NCI-H2196 (cell line): ENCODE results near the gene THOP1.
A peak's percentile ranks its signal among the peaks of the same experiment; 100 is the strongest.
"Not testable (repeated sequence)": the region's sequence is repeated elsewhere in the genome, so short reads cannot be mapped to it uniquely, and the experiment has no call there.

ENCODE experiments used
- DNase-seq: peaks from one replicate; lab custom pipeline; 2025; ENCODE audit not compliant: unreplicated experiment; lab: John Stamatoyannopoulos, UW

Gene THOP1

DNA sequence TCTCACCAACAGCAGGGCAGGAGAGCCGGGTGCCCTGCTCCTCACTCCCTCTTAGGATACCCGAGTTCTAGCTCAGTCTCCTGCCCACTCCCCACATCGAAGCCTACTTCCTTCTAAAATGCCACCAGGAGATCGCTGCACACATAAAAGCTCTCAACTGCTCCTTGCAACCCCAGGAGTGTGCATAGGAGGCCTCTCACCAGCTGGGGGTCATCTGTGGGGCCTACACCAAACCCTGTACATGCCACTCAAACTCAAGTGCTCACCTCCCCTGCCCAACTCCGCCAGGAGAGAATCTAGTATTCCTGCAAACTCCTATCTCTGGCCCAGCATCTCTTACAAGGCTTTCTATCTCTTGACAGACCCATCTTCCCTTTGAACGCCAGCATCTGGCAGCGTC lies 5.0 kb upstream of the THOP1 start:
- no peak for DNase-seq

DNA sequence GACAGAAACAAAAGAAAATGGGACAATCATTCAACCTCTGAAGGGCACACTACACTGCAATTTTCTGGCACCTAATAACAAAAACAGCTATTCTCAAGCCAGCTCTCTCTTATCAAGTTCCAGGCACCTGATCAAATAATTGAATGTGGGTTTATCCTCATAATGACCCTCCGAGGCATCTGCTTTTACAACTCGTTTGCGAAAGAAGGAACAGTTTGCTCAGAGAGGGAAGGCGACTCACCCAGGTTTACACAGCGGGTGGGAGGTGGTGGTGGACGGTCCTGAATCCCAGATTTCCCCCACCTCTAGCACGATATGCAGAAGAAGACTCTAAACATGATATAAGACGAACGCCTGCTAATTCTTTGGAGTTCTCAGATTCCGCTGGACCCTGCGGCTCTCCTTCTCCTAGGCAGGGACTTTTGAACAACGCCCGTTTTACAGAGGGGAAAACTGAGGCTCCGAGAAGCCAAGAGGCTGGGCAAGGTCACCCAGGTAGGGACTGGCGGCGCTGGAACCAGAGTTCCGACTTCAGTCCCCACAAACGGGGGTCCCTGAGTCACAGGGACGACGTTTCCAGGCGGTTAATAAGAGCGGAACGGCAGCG lies 2.9 kb upstream of the THOP1 start:
- DNase-seq, result no peak

DNA sequence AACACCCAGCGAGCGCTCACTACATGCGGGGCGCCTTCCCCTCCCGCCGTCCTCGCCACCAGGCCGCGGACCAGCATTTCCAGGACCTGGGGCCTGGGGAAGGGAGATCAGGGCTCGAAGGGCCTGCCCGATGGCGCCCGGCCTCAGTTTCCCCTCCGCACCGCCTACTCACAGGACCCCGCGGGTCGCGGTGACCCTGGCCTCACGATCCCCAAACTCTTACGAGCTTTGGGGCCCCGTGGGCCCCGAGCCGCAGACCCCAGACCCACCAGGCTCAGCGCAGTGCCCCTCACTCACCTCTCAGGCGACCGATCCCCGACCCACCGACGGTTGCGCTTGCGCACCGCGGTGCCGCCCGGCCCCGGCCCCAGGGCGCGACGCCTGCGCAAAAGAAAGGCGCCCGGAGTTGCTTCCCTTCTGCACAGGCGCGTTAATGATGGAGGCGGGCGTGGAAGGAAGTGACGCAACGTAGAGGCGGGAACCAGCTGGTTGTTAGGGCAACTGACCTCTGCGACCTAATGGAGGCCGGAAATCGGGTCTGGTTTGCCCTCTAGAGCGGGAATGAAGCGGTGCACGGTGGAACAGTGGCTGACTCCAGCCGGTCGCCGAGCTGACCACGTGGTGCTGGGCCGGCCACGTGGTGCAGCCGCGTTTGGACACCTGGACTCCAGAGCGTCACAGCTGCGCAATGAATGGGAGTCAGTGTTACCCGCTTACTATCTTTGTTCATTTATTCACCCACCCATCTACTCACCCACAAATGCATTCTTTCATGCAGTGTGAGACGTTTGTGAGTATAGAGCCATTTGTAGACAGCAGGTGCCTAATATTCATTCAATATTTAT lies 2.1 kb upstream of the THOP1 start, which contains the start of gene SGTA:
TSS of gene SGTA (minus strand) at position 338 of the 845 bp plus-strand sequence. CDS start 14,205 bp downstream, outside the sequence.
- DNase-seq, result peak; percentile 99

GRCh38 chr19:2783781-2784145 lies 1.5 kb upstream of the THOP1 start:
- DNase-seq, result no peak

DNA sequence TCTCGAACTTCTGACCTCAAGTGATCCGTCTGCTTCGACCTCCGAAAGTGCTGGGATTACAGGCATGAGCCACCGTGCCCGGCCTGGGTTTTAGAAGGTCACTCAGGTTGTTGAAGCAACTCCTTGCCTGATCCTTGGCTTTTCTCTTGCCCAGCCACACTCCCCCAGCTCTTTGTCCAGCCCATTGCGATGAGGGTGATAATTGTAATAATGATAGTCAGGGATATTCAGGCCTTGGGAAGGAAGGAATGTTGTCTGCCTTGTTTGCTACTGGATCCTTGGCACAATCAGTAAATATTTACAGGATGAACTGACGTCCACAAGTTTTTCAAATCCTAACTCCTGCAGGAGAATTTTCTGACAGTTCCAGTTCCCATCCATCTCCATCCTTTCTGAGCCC lies 1.8 kb downstream of the THOP1 start:
- DNase-seq, result no peak

GRCh38 chr19:2788237-2788636 lies 2.9 kb downstream of the THOP1 start:
- no peak for DNase-seq

GRCh38 chr19:2790194-2790556 lies 4.9 kb downstream of the THOP1 start:
- no peak for DNase-seq

DNA sequence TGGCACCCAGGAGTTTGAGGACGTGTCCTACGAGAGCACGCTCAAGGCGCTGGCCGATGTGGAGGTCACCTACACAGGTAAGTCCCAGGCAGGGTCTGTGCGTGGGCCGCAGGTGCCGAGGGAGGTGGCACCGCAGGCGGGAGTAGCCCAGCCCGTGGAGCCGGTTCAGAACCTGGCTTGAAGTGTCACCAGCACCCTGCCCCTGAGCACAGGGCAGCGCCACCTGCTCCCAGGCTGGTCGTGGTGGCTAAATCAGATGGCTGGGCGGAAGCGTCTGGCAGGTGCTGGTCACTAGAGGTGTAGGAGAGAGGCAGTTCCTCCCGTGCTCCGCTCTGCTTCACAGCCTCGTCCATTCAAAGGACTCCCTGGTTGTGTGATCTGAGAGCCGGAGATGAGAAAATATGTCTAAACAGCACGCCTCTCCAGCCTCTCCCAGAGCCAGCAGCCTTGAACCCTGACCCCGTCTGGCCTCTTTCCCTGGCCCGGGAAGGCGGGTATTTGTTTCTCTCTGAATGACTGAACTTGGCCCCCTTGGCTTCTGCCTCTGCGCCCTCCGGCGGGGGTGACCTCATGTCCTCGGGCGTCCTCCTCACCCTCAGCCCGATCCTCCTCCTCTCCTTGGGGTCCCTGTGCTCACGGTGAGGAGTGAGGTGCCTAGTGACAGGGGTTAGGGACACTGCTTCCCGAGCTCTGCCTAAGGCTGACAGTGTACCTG lies 5.4 kb downstream of the THOP1 start:
- DNase-seq, result no peak

DNA sequence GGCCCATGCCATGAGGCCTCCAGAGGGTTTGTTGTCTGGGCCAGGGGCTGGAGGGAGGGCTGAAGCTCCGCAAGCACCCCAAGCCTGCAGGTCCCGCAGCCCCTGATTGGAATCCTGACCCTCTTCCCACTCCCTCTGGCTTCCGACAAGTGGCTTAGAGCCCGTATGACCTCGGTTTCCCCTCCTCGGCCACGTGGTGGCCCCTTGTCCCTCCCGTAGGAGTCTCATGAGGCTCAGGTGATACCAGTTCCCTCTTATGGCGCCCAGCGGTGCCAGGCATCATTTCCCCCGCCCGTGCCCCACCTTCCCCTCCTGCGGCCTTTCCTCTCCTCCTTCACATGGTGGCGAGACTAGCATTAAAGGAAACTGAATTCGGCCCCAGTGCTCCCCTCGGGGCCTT lies 6.1 kb downstream of the THOP1 start:
- DNase-seq, result no peak

DNA sequence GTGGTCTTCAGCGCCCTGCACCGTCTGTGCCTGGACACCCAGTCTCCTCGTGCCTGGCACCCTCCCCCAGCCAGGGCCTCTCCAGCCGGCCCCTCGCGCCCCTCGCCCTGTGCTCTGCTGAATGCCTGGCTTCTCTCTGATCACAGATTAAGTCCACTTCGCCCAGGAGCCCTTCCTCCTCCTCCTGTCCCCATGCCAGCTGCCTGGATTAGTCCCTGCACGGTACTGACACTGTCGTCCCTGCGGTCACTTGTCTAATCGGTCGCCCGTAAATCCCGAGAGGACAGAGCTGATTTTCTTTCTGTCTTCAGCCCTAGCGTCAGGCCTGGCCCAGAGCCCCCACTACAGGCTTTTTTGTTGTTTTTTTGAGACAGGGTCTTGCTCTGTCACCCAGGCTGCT lies 6.6 kb downstream of the THOP1 start:
- no peak for DNase-seq

- not testable (repeated sequence) for DNase-seq
Measured at GRCh38 chr19:2792666-2793065, 7.4 kb downstream of the THOP1 start.

DNA sequence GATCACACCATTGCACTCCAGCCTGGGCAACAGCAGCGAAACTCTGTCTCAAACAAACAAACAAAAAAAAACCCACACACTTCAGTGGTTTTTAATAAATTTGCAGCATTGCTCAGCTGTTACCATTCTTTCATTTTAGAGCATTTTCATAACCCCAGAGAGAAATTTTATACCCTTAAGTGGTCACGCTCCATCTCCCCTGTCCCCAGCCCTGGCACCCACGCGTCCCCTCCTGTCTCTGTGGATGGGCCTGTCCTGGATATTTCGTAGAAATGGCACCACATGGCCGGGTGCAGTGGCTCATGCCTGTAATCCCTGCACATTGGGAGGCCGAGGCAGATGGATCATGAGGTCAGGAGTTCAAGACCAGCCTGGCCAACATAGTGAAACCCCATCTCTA lies 7.8 kb downstream of the THOP1 start:
- DNase-seq, result no peak

DNA sequence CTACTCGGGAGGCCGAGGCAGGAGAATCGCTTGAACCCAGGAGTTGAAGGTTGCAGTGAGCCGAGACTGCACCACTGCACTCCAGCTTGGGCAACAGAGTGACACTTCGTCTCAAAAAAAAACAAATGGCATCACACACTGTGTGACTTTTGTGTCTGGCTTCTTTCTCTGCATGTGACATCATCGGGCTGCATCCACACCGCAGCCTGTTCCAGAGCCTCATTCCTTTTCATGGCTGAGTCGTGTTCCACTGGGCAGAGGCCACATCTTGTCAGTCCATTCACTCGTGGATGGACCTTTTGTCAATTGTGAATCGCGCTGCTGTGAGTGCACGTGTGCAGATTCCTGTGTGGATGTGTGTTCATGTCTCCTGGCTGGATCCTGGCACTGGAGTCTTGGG lies 8.3 kb downstream of the THOP1 start:
- DNase-seq, result no peak

DNA sequence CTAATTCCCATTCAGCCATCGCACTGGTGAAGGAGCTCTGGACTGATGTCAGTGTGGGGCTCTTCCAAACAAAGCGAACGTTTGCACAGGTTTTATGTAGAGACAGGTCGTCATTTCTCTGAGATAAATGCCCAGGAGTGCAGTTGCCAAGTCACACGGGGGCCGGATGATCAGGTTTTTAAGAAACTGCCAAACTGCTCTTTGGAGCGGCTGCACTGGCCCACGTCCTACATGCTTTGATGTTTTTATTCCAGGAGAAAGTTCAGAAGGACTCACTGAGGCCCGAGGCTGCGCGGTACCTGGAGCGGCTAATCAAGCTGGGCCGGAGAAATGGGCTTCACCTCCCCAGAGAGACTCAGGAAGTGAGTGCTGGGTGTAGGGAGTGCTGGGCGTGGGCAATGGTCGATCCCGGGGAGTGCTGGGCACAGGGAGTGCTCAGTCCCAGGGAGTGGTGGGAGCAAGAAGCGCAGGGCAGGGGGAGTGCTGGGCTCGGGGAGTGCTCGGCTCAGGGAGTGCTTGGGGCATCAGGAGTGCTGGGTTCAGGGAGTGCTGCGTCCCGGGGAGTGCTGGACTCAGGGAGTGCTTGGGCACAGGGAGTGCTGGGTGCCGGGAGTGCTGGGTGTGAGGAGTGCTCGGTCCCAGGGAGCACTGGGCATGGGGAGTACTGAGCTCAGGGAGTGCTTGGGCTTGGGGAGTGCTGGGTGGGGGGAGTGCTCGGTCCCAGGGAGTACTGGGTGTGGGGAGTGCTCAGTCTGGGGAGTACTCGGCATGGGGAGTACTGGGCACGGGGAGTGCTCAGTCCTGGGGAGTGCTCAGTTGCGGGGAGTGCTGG lies 10.7 kb downstream of the THOP1 start:
- no peak for DNase-seq

- DNase-seq, result no peak
Measured at GRCh38 chr19:2796659-2797266, 11.5 kb downstream of the THOP1 start.

- no peak for DNase-seq
Measured at GRCh38 chr19:2797280-2797679, 12.0 kb downstream of the THOP1 start.

GRCh38 chr19:2798158-2798685 lies 12.9 kb downstream of the THOP1 start:
- no peak for DNase-seq

DNA sequence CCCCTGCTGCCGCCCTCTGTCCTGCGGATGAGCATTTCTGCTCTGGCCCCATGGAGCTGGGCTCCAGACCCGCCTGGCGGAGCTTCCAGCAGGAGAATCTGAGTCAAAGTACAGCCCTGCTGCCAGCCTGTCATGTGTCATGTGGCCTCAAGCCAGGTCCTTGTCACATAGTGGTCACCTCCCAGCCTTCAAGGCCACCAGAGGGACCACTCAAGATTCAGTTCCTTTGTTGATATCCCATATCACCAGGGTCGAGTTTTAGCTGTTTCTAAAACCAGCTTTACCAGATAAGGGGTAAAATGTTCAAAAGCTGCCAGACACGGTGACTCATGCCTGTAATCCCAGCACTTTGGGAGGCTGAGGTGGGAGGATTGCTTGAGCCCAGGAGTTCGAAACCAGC lies 13.4 kb downstream of the THOP1 start:
- DNase-seq, result no peak

- DNase-seq, result no peak
Measured at GRCh38 chr19:2799273-2800020, 14.1 kb downstream of the THOP1 start.

GRCh38 chr19:2800506-2800905 lies 15.2 kb downstream of the THOP1 start:
- no peak for DNase-seq
